Right lung (tissue), 10 donors: Measurements from ENCODE around the gene ORMDL2. TPM values are rescaled to one million over a fixed set of nuclear protein-coding genes. Genes with fewer than 3 reads are reported as not detected.

Experiments used
- DNase-seq, 2 donors: peaks; one replicate each; pipeline ENCODE4 v3.0.0-alpha.2; 2013
- long read RNA-seq, 8 donors: transcript quantifications; one replicate each; lab custom pipeline, GENCODE V29; 2026
- polyA plus RNA-seq, 5 donors: library from polyadenylated mRNA; unstranded; fragments of 120-200 nt; gene quantifications; one replicate each; pipeline versions ENCODE4 v1.2.1 to v1.2.3, GENCODE V29; 2013; ENCODE audit warnings: inconsistent platforms in 1 of 5, low replicate concordance in 1 of 5; ENCODE audit not compliant: insufficient read length in 5 of 5, insufficient read depth in 1 of 5

ORMDL2 gene
- polyA plus RNA-seq, result 10 to 100 TPM; 20.3 to 26.3 (median 24.4) TPM
- long read RNA-seq, donor 1, transcript ORMDL2-201 (4 exons, 2,141 nt), result major isoform, 20 of 31 reads
- long read RNA-seq, donor 1, partial matches to known transcripts, result 5 of 31 reads
- long read RNA-seq, donor 1, other reads (novel, unspliced or antisense), result 5 of 31 reads
- long read RNA-seq, donor 2, transcript ORMDL2-201 (4 exons, 2,141 nt), result major isoform, 6 of 6 reads
- long read RNA-seq, donor 2, partial matches to known transcripts, result 0 of 6 reads
- long read RNA-seq, donor 2, other reads (novel, unspliced or antisense), result 0 of 6 reads
- long read RNA-seq, donor 3, transcript ORMDL2-201 (4 exons, 2,141 nt), result major isoform, 7 of 15 reads
- long read RNA-seq, donor 3, partial matches to known transcripts, result 8 of 15 reads
- long read RNA-seq, donor 3, other reads (novel, unspliced or antisense), result 0 of 15 reads
- long read RNA-seq, donor 4, partial matches to known transcripts, result 5 of 9 reads
- long read RNA-seq, donor 4, other reads (novel, unspliced or antisense), result 0 of 9 reads
- long read RNA-seq, donor 5, transcript ORMDL2-201 (4 exons, 2,141 nt), result major isoform, 20 of 31 reads
- long read RNA-seq, donor 5, partial matches to known transcripts, result 9 of 31 reads
- long read RNA-seq, donor 5, other reads (novel, unspliced or antisense), result 0 of 31 reads
- long read RNA-seq, donor 6, transcript ORMDL2-201 (4 exons, 2,141 nt), result major isoform, 24 of 40 reads
- long read RNA-seq, donor 6, partial matches to known transcripts, result 15 of 40 reads
- long read RNA-seq, donor 6, other reads (novel, unspliced or antisense), result 0 of 40 reads
- long read RNA-seq, donor 7, transcript ORMDL2-201 (4 exons, 2,141 nt), result major isoform, 7 of 7 reads
- long read RNA-seq, donor 7, partial matches to known transcripts, result 0 of 7 reads
- long read RNA-seq, donor 7, other reads (novel, unspliced or antisense), result 0 of 7 reads
- long read RNA-seq, donor 8, transcript ORMDL2-201 (4 exons, 2,141 nt), result major isoform, 8 of 8 reads
- long read RNA-seq, donor 8, partial matches to known transcripts, result 0 of 8 reads
- long read RNA-seq, donor 8, other reads (novel, unspliced or antisense), result 0 of 8 reads

GRCh38 chr12:55817345-55818139, at the start of gene ORMDL2, which contains the start of gene SARNP:
ORMDL2 (plus strand) TSS chr12:55818041; CDS start chr12:55819000, 959 bp downstream.
SARNP (minus strand) TSS chr12:55817724; CDS start chr12:55817701, 23 bp downstream.
- DNase-seq, result peak; percentile 99 to 100

- no peak for DNase-seq
Measured at GRCh38 chr12:55771736-55772135, 46.1 kb upstream of the ORMDL2 start.

- no peak for DNase-seq
Measured at GRCh38 chr12:55777856-55778255, 40.0 kb upstream of the ORMDL2 start.

GRCh38 chr12:55780685-55781084, 37.2 kb upstream of the ORMDL2 start:
- no peak for DNase-seq

- no peak for DNase-seq
Measured at GRCh38 chr12:55788546-55788945, 29.3 kb upstream of the ORMDL2 start.

GRCh38 chr12:55789171-55789570, 28.7 kb upstream of the ORMDL2 start:
- no peak for DNase-seq

GRCh38 chr12:55789893-55790292, 27.9 kb upstream of the ORMDL2 start:
- no peak for DNase-seq

- DNase-seq, result no peak
Measured at GRCh38 chr12:55795950-55796349, 21.9 kb upstream of the ORMDL2 start.

- DNase-seq, result peak; percentile 23 to 25
Measured at GRCh38 chr12:55797068-55797467, 20.8 kb upstream of the ORMDL2 start.

- DNase-seq, result no peak
Measured at GRCh38 chr12:55797550-55797949, 20.3 kb upstream of the ORMDL2 start.

- no peak for DNase-seq
Measured at GRCh38 chr12:55806982-55807381, 10.9 kb upstream of the ORMDL2 start.

GRCh38 chr12:55809274-55809673, 8.6 kb upstream of the ORMDL2 start:
- DNase-seq, result no peak

GRCh38 chr12:55812088-55812487, 5.8 kb upstream of the ORMDL2 start:
- no peak for DNase-seq

- no peak for DNase-seq
Measured at GRCh38 chr12:55814257-55814656, 3.6 kb upstream of the ORMDL2 start.

- DNase-seq, result no peak
Measured at GRCh38 chr12:55815473-55815872, 2.4 kb upstream of the ORMDL2 start.

- DNase-seq, result peak in 1 of 2 donors; percentile 53
Measured at GRCh38 chr12:55816881-55817344, 928 bp upstream of the ORMDL2 start.

- DNase-seq, result no peak
Measured at GRCh38 chr12:55818140-55818728, 393 bp downstream of the ORMDL2 start.

- DNase-seq, result no peak
Measured at GRCh38 chr12:55818886-55819285, 1.0 kb downstream of the ORMDL2 start.

- no peak for DNase-seq
Measured at GRCh38 chr12:55820679-55821078, 2.8 kb downstream of the ORMDL2 start.

- DNase-seq, result no peak
Measured at GRCh38 chr12:55822228-55822627, 4.4 kb downstream of the ORMDL2 start.

GRCh38 chr12:55823419-55823818, 5.6 kb downstream of the ORMDL2 start:
- DNase-seq, result no peak
